ENCODE results near the gene ZNF555. TPM values are rescaled to one million over a fixed set of nuclear protein-coding genes. Genes with fewer than 3 reads are reported as not detected.

ZNF555 gene
- total RNA-seq, 2 donors from 2014 or later: 1.3 to 2.8 TPM

DNA sequence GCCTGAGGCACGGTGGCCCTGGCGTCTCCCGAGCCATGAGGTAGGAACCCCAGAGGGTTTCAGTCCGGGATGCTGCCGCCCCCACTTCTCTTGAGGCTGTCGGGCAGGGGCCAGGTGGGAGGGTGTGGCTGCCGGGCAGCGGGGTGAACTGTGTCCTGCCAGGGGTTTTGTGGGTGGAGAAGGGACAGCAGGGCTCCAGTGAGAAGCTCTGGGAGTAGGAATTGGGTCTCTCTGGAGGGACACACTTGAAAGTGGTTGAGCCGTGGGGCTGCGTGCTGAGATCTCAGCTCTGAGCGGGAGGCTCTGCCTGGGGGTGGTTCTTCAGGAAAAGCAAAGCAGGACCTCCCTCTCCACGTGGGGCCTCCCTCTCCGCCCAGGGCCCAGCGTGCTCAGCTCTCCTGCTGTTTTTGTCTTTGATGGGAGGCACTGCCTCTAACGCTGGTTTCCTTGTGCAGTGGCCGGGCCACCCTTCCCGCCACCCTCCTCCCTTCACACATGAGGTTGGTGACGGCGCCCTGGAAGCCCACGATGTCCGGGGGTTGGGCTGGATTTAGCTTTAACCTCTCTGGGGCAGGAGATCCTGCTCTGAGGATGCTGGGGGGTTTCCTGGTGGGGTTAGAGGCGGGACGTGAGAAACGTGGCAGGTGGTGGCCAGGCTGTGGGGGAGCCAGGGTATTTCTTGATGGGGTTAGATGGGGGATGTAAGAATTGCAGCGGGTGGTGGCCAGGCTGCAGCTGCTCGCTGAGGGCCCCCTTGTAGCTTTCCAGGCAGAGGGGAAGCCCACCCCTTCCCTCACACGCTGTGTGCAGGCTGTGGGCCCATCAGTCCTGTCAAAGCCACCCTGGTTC lies 36.9 kb upstream of the ZNF555 start:
- Mint-ChIP-seq H3K36me3 (peaks cover 8 to 19% of the 10 kb centered on the region in 2 donors), H3K9me3 (no peaks in the 10 kb centered on the region), H3K27ac (no peak overlapping the region)
- ATAC-seq: no peak
- no peak for DNase-seq (ENCODE audit: low spot score in 2 of 2)

DNA sequence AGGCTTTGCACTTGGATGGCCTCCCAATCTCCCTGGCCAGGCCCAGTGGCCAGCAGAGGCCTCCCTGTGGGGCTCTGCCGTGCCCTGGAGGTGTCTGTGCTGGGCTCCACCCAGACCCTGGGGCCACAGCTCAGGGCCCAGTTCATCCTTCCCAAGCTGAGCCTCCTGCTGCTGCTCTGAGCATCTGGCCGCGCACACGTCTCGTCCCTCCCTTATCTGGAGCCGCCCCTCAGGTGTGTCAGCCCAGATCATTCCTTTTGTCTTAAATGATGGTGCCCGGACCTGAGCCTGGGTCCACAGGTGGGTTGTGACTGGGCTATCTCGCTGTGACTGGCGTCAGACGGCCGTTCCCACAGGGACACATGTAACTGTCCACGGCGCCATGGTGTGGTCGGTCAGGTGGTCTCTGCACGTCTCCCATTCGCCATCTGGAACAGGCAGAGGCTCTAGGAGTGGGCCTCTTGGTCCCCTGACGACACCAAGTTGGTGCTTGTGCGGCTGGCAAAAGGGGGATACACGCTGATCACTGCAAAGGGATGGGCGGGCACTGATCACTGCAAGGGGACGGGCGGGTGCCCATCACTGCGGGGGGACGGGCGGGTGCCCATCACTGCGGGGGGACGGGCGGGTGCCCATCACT lies 35.9 kb upstream of the ZNF555 start:
- peaks cover 10 to 19% of the 10 kb centered on the region in 2 donors for H3K36me3 Mint-ChIP-seq
- no peak for ATAC-seq
- no peaks in the 10 kb centered on the region for H3K9me3 Mint-ChIP-seq
- H3K27ac Mint-ChIP-seq: no peak overlapping the region
- DNase-seq (ENCODE audit: low spot score in 2 of 2): no peak

DNA sequence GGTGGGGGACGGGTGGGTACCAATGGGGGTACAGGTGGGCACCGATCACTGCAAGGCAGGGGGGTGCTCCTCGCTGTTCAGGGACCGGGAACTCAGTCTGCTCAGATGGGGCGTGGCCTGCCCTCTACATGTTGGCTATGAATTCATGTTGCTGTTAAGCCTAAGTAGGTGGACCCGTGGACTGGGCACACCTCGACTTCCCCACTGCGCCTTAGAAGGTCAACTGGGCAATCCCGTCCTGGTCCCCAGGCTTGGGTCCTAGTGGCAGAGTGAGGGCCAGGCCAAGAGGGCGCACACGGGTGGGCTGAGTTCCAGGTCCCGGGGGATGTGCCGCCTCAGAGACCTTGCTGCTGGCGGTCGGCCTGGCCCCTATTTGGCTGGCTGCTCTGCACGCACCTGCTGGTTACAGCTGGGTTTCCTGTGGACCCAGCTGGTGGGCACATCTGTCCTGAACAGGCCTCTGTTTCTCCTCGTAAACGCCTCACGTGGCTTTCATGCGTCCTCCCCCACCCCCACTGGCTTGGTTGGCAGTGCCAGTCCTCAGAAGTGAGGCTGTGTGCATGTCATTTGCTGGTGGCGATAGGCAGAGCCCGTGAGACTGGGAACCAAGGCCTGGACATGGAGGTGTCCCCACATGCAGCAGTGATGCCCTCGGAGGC lies 35.2 kb upstream of the ZNF555 start:
- Mint-ChIP-seq H3K27ac (no peak overlapping the region), H3K9me3 (no peaks in the 10 kb centered on the region), H3K36me3 (peaks cover 10 to 19% of the 10 kb centered on the region in 2 donors)
- DNase-seq (ENCODE audit: low spot score in 2 of 2) (no peak), ATAC-seq (no peak)

DNA sequence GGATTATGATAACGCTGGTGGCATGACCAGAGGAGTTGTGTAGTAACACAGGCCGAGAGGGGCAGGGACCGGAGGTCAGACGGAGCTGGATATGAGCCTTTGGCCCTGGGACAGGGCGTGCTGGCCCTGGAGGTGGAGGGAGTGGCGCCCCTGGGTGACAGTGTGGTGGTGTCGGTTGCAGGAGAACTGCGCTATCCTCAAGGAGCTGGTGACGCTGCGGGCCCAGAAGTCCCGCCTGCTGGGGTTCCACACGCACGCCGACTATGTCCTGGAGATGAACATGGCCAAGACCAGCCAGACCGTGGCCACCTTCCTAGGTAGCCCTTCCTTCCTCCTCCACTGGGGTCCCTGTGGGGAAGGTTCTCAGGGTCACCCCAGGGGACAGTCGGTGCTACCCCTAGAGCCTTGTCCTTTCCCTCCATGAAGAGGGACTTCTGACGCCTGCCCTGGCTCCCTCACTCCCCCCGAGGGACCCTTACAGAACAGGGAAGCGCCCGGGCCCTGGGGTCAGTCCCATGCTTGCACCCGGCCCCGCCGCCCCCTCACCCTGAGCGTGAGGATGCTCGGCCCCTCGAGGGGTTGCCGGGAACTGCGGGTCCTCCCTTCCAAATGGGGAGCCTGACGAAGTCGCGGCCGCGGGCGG lies 34.4 kb upstream of the ZNF555 start:
- ATAC-seq (no peak), DNase-seq (ENCODE audit: low spot score in 2 of 2) (no peak)
- peaks cover 10 to 19% of the 10 kb centered on the region in 2 donors for H3K36me3 Mint-ChIP-seq
- no peaks in the 10 kb centered on the region for H3K9me3 Mint-ChIP-seq
- H3K27ac Mint-ChIP-seq: no peak overlapping the region

DNA sequence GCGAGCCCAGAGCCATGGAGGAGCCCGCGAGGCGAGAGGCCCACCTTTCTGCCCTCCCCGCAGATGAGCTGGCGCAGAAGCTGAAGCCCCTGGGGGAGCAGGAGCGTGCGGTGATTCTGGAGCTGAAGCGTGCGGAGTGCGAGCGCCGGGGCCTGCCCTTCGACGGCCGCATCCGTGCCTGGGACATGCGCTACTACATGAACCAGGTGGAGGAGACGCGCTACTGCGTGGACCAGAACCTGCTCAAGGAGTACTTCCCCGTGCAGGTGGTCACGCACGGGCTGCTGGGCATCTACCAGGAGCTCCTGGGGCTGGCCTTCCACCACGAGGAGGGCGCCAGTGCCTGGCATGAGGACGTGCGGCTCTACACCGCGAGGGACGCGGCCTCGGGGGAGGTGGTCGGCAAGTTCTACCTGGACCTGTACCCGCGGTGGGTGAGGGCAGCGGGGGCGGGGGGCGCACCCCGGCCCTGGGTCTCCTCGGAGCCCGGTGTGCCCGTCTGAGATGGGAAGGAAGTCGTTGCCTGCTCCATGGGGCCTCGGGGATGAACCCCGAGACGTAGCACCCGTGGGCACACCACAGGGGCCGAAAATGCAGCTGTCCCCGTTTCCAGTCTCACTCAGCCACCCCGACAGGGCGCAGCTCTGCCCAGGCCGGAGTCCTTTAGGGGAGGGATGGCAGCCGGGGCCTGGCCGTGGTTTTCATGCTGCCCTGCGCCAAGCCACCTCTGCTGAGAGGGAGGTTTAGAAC lies 33.7 kb upstream of the ZNF555 start:
- DNase-seq (ENCODE audit: low spot score in 2 of 2): no peak
- H3K9me3 Mint-ChIP-seq: no peaks in the 10 kb centered on the region
- H3K27ac Mint-ChIP-seq: no peak overlapping the region
- H3K36me3 Mint-ChIP-seq: peaks cover 10 to 16% of the 10 kb centered on the region in 2 donors
- no peak for ATAC-seq

DNA sequence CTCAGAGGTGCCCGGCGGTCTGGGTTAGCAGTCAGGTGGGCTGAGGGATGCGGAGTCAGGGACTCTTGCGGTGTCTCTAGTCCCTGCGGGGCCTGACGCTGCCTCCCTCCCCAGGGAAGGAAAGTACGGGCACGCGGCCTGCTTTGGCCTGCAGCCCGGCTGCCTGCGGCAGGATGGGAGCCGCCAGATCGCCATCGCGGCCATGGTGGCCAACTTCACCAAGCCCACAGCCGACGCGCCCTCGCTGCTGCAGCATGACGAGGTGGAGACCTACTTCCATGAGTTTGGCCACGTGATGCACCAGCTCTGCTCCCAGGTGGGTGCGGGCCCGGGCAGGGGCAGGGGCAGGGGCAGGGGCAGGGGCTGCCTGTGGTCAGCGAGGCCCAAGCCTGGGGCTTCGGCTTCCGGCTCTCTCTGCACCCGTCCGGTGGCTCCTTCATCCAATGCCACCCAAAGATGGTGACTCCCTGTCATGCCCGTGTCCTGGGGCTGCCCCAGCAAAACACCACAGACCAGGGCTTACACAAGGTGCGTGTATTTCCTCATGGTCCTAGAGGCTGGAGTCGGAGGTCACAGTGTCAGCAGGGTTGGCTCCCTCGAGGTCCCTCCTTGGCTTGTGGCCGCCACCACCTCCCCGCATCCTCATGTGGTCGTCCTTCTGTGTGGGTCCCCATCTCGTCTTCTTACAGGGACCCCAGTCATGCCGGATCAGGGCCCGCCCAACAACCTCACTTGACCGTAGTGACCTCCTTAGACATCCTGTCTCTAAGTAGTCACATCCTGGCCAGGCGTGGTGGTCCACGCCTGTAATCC lies 32.9 kb upstream of the ZNF555 start:
- ATAC-seq: no peak

DNA sequence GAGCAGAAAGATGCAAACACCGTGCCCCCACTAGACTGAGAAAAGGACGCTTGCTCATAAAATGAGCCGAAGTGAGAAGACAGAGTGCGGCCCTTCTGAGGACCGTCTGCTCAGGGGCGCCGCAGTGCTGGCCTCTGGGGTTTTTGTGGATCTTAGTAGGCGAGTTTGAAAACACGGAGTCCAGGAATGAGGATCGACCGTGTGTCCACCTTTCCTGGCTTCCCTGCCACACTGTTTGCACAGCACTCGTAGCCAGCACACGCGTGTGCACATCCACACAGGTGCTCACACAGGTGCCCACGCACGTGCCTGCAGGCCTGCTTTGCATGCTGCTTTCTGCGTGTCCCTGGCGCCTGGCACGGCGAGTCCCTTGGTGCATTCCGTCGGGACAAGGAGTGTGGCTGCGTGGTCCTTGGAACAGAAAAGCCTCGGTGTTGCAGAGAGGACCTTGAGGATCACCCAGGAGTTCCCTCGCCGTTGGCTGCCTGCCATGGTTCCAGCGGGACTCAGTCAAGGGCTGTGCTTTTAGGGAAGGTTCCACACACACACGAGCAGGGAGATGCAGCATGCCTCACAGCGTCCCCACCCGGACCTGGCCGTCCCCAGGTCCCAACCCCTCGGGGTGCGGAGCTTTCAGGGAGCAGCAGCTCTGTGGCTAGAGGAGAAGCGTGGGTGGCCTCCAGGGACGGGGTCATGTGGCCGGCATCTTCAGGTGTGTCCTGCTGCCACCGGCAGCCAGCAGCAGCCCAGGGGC lies 31.7 kb upstream of the ZNF555 start:
- Mint-ChIP-seq H3K9me3 (no peaks in the 10 kb centered on the region), H3K27ac (no peak overlapping the region), H3K36me3 (peaks cover 6 to 10% of the 10 kb centered on the region in 2 donors)
- no peak for DNase-seq (ENCODE audit: low spot score in 2 of 2)
- no peak for ATAC-seq

More for the DNA sequence above, 32.9 kb upstream of the ZNF555 start:
- no peaks in the 10 kb centered on the region for H3K9me3 Mint-ChIP-seq
- H3K36me3 Mint-ChIP-seq: peaks cover 10 to 12% of the 10 kb centered on the region in 2 donors
- H3K27ac Mint-ChIP-seq: no peak overlapping the region
- no peak for DNase-seq (ENCODE audit: low spot score in 2 of 2)

DNA sequence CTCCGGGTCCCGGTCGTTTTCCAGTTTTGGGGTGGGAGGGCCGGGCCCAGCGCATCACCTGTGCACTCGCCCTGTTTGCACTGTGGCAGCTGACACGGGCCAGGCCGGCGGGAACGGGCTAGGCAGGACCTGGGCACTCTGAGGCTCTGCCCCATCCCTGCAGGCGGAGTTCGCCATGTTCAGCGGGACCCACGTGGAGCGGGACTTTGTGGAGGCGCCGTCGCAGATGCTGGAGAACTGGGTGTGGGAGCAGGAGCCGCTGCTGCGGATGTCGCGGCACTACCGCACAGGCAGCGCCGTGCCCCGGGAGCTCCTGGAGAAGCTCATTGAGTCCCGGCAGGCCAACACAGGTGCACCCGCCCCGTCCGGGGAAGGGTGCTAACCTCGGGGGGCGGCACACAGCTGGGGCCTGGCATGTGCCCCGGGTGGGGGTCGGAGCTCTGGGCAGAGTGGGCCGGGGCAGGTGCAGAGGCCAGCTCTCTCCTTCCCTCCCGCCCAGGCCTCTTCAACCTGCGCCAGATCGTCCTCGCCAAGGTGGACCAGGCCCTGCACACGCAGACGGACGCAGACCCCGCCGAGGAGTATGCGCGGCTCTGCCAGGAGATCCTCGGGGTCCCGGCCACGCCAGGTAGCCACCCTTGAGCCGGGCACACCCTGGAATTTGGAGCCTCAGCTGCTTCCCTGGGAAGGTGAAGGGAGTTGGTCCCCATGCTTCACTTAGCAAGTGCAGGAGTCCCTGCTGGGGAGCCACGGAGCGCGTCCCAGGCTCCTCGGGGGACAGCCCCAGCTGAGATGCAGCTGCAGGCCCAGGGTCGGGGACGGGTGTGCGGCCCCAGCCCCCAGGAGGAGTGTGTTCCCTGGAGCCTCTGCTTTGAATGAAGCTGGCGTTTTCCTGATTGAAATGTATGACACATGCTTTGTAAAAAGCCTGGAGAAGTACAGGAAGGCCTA lies 30.9 kb upstream of the ZNF555 start:
- H3K36me3 Mint-ChIP-seq: peaks cover 6 to 10% of the 10 kb centered on the region in 2 donors
- no peak for DNase-seq (ENCODE audit: low spot score in 2 of 2)
- ATAC-seq: no peak
- no peak overlapping the region for H3K27ac Mint-ChIP-seq
- no peaks in the 10 kb centered on the region for H3K9me3 Mint-ChIP-seq

DNA sequence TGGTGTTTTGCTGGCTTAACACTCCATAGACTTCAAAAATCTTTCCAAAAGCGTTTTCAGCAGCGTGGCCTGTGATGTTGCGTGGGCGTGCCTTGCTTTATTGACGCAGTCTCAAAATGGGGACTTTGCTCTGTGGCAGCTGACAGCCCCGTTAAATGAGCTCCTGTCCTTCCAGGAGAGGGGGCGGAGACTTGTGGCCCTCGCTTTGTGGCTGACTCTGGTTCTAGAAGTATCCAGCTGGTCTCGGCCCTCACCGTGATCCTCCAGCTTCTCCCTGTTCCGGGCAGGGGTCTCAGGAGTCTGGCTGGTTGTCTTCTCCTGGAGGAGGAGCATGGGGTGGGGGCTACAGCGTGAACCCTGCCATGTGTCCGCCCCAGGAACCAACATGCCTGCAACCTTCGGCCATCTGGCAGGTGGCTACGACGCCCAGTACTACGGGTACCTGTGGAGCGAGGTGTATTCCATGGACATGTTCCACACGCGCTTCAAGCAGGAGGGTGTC lies 30.0 kb upstream of the ZNF555 start:
- no peak for DNase-seq (ENCODE audit: low spot score in 2 of 2)
- no peak overlapping the region for H3K27ac Mint-ChIP-seq
- no peak for ATAC-seq
- H3K9me3 Mint-ChIP-seq: no peaks in the 10 kb centered on the region
- H3K36me3 Mint-ChIP-seq: peaks cover 6 to 10% of the 10 kb centered on the region in 2 donors

DNA sequence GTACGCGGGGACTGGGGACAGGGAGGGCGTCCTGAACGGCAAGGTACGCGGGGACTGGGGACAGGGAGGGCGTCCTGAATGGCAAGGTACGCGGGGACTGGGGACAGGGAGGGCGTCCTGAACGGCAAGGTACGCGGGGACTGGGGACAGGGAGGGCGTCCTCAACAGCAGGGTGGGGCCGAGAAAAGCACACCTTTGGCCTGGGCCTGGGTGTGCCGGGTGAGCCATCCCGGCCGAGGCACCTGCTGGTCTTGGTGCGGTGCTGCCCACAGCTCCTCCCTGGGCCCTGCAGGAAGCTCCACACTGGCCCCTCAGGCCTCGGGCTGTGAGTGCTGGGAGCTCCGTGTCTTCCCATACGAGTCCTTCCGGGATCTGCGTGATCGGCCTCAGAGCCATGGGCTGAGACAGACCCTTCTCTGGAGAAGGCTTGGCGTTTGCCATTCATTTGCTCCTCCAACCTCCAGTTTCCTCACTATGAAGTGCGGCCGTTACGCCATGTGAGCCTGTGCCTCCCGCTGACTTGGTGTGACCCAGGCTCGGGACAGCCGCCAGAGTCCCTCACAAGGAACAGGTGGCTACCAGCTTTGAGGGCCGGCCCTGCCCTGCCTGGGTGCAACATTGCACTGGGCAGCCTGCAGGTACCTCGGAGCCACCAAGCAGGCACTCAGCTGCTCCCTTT lies 29.4 kb upstream of the ZNF555 start:
- no peak for ATAC-seq
- Mint-ChIP-seq H3K9me3 (no peaks in the 10 kb centered on the region), H3K36me3 (peaks cover 6 to 10% of the 10 kb centered on the region in 2 donors), H3K27ac (no peak overlapping the region)
- DNase-seq (ENCODE audit: low spot score in 2 of 2): no peak

DNA sequence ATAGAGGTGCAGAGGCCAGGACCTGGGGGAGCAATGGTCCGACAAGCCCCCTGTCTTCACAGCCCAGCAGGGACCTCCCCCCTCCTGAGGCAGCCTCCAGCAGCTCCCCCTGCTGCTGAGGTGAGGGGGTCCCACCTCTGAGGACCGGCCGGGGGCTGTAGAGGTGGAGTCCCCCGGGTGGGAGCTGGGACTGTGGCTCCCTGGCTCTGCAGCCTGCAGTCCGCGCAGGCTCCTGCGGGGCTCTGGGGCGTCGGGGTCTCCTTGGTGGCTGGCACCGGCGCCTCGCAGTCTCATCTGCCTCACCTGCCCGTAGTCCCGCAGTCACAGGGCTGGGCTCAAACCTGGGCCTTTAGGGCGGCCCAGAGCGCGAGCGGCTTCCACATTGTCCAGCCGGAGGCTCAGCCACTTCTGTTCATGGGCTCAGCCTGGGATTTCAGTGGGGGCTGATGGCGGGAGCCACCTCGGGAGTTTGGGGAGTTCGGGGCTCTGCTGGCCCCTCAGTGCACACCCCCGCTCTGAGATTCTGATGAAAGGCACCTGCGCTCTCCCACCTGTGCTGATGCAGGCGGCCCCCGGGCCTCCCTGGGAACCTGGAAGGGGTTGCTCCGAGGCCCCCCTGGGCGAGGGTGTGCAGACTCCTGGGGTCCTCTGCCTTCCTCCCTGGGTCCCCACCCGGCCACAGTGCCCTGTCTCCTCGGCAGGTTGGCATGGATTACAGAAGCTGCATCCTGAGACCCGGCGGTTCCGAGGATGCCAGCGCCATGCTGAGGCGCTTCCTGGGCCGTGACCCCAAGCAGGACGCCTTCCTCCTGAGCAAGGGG lies 28.7 kb upstream of the ZNF555 start:
- DNase-seq (ENCODE audit: low spot score in 2 of 2) (no peak), ATAC-seq (peak in 1 of 2 donors; percentile 16)
- peaks cover 6 to 10% of the 10 kb centered on the region in 2 donors for H3K36me3 Mint-ChIP-seq
- H3K9me3 Mint-ChIP-seq: peaks cover 0 to 4% of the 10 kb centered on the region in 2 donors
- H3K27ac Mint-ChIP-seq: no peak overlapping the region

DNA sequence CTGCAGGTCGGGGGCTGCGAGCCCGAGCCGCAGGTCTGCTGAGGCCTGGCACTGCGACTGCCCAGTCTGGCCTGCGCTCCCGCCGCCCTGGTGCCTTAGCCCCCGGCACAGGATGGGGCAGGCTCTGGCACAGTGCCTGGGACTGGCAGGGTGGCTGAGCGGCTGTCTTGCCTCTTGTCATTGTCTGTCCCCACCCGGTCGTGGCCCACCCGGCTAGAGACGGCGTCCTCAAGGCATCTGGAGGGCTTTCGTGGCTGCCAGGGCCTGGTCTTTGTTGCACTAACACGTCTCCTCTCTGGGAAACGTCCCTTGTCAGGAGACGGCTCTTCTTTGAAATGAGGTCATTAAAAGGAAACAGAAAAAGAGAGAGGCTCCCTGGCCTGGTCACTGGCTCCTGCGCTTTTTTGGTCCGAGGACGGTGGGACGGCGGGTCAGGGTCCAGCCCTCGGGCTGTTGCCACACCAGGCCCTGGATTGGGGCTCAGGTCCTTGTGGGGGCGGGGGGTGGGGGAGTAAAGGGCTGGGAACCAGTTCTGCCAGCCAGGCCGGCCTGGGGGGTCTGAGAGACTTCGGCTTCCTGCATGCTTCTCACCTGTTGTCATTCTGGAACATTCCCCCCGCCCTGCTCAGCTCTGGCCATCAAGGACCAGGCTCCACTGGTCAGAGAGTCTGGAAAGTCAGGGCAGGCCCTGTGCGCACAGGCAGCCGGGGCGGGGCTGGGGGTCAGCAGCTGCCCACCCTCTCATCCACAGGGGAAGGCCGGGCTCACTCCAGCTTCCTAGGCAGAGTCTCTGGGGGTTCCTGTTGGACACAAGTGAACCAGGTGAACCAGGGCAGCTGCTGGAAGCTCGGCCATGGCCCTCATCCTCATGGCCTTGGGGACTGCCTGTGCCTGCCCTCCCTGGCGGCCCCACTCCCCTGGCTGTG lies 27.8 kb upstream of the ZNF555 start:
- peaks cover 6 to 10% of the 10 kb centered on the region in 2 donors for H3K36me3 Mint-ChIP-seq
- DNase-seq (ENCODE audit: low spot score in 2 of 2) (no peak), ATAC-seq (no peak)
- no peak overlapping the region for H3K27ac Mint-ChIP-seq
- peaks cover 0 to 4% of the 10 kb centered on the region in 2 donors for H3K9me3 Mint-ChIP-seq

Data from activated naive CD4-positive, alpha-beta T cell treated with anti-CD3 and anti-CD28 coated beads, Interleukin-2, amount 50 U/mL, for 72 hours (primary cell).